Measurements from ENCODE around the gene NALCN. TPM values are rescaled to one million over a fixed set of nuclear protein-coding genes. Genes with fewer than 3 reads are reported as not detected.

Gene NALCN
- total RNA-seq, 4 donors from 2014 or later: 0.76 to 3.3 (median 1.8) TPM

- H3K9me3 ChIP-seq: no peaks in the 10 kb centered on the region
- no peak for TF ChIP-seq POLR2AphosphoS5 (IDR thresholded peaks at IDR 0.05)
- no peak for TF ChIP-seq EP300 (IDR thresholded peaks at IDR 0.05)
- no peak for TF ChIP-seq CTCF (IDR thresholded peaks at IDR 0.05)
- TF ChIP-seq POLR2A (IDR thresholded peaks at IDR 0.05): no peak
- no peak overlapping the region for H3K27ac ChIP-seq
- H3K36me3 ChIP-seq: no peaks in the 10 kb centered on the region
- WGBS: 67% methylated on average over 7 of the region's 8 CpGs
- H3K4me1 ChIP-seq: no peaks in the 10 kb centered on the region
- no peak for DNase-seq (ENCODE audit: low spot score in 2 of 2)
- H3K4me3 ChIP-seq: no peak overlapping the region
- H3K27me3 ChIP-seq: no peaks in the 10 kb centered on the region
Measured at GRCh38 chr13:101025925-101026324, 390.4 kb downstream of the NALCN start.

- H3K36me3 ChIP-seq: no peaks in the 10 kb centered on the region
- H3K9me3 ChIP-seq: no peaks in the 10 kb centered on the region
- H3K4me1 ChIP-seq: no peaks in the 10 kb centered on the region
- TF ChIP-seq POLR2AphosphoS5 (IDR thresholded peaks at IDR 0.05): no peak
- WGBS: 75% methylated on average over 9 of the region's 9 CpGs
- no peaks in the 10 kb centered on the region for H3K27me3 ChIP-seq
- H3K27ac ChIP-seq: no peak overlapping the region
- no peak overlapping the region for H3K4me3 ChIP-seq
- no peak for DNase-seq (ENCODE audit: low spot score in 2 of 2)
Measured at GRCh38 chr13:101025519-101025918, 390.8 kb downstream of the NALCN start.

GRCh38 chr13:101019126-101019525, 397.2 kb downstream of the NALCN start:
- H3K4me3 ChIP-seq: no peak overlapping the region
- no peaks in the 10 kb centered on the region for H3K36me3 ChIP-seq
- 87% methylated on average over 1 of the region's 1 CpG for whole genome bisulfite sequencing
- H3K4me1 ChIP-seq: no peaks in the 10 kb centered on the region
- no peak for DNase-seq (ENCODE audit: low spot score in 2 of 2)
- no peaks in the 10 kb centered on the region for H3K9me3 ChIP-seq
- no peak overlapping the region for H3K27ac ChIP-seq
- H3K27me3 ChIP-seq: peaks cover 6% of the 10 kb centered on the region
- TF ChIP-seq POLR2AphosphoS5 (IDR thresholded peaks at IDR 0.05): no peak
- TF ChIP-seq POLR2A (IDR thresholded peaks at IDR 0.05): no peak
- no peak for TF ChIP-seq CTCF (IDR thresholded peaks at IDR 0.05)
- TF ChIP-seq EP300 (IDR thresholded peaks at IDR 0.05): no peak

- no peaks in the 10 kb centered on the region for H3K36me3 ChIP-seq
- no peak overlapping the region for H3K4me3 ChIP-seq
- H3K9me3 ChIP-seq: no peaks in the 10 kb centered on the region
- no peak for TF ChIP-seq POLR2AphosphoS5 (IDR thresholded peaks at IDR 0.05)
- TF ChIP-seq EP300 (IDR thresholded peaks at IDR 0.05): no peak
- TF ChIP-seq CTCF (IDR thresholded peaks at IDR 0.05): no peak
- no peak for TF ChIP-seq POLR2A (IDR thresholded peaks at IDR 0.05)
- 49% methylated on average over 7 of the region's 7 CpGs for WGBS
- peaks cover 6% of the 10 kb centered on the region for H3K27me3 ChIP-seq
- DNase-seq (ENCODE audit: low spot score in 2 of 2): no peak
- H3K4me1 ChIP-seq: no peaks in the 10 kb centered on the region
- no peak overlapping the region for H3K27ac ChIP-seq
Measured at GRCh38 chr13:101018720-101019119, 397.6 kb downstream of the NALCN start.

- H3K9me3 ChIP-seq: no peaks in the 10 kb centered on the region
- H3K4me1 ChIP-seq: no peaks in the 10 kb centered on the region
- no peak overlapping the region for H3K4me3 ChIP-seq
- no peaks in the 10 kb centered on the region for H3K36me3 ChIP-seq
- no peak for TF ChIP-seq POLR2AphosphoS5 (IDR thresholded peaks at IDR 0.05)
- 27% methylated on average over 8 of the region's 8 CpGs for WGBS
- no peak for DNase-seq (ENCODE audit: low spot score in 2 of 2)
- H3K27me3 ChIP-seq: peaks cover 6% of the 10 kb centered on the region
- H3K27ac ChIP-seq: no peak overlapping the region
Measured at GRCh38 chr13:101017123-101017872, 399.0 kb downstream of the NALCN start.

GRCh38 chr13:101016475-101016874, 399.8 kb downstream of the NALCN start:
- Histone ChIP-seq H3K9me3 (no peaks in the 10 kb centered on the region), H3K4me3 (no peak overlapping the region), H3K4me1 (no peaks in the 10 kb centered on the region), H3K36me3 (no peaks in the 10 kb centered on the region), H3K27me3 (peaks cover 6% of the 10 kb centered on the region), H3K27ac (no peak overlapping the region)
- DNase-seq (ENCODE audit: low spot score in 2 of 2): no peak
- WGBS: 87% methylated on average over 7 of the region's 7 CpGs
- TF ChIP-seq CTCF (IDR thresholded peaks at IDR 0.05) (no peak), POLR2AphosphoS5 (IDR thresholded peaks at IDR 0.05) (no peak), EP300 (IDR thresholded peaks at IDR 0.05) (no peak), POLR2A (IDR thresholded peaks at IDR 0.05) (no peak)

Measured in suprapubic skin (tissue), 4 donors.